LNCaP clone FGC (cell line): ENCODE data around the gene DAP.

Experiments used
- DNase-seq: peaks from one replicate; pipeline ENCODE4 v3.0.0-alpha.2; 2011; ENCODE audit warnings: low read depth
- H3K4me3 ChIP-seq: 2 replicates; pipeline ENCODE4 v1.5.1; 2011; ENCODE audit warnings: mild to moderate bottlenecking, low read depth, low read length, control low read depth
- TF ChIP-seq, protein P1 (sequence below): IDR thresholded peaks from 2 replicates; pipeline ENCODE4 v1.5.1; 2012; ENCODE audit warnings: mild to moderate bottlenecking; ENCODE audit not compliant: control insufficient read depth, insufficient read depth; ENCODE audit errors: extremely low read depth

DAP gene

GRCh38 chr5:10685115-10685521 lies 75.9 kb downstream of the DAP start:
- H3K4me3 ChIP-seq, result no peak overlapping the region
- TF ChIP-seq, protein P1, sequence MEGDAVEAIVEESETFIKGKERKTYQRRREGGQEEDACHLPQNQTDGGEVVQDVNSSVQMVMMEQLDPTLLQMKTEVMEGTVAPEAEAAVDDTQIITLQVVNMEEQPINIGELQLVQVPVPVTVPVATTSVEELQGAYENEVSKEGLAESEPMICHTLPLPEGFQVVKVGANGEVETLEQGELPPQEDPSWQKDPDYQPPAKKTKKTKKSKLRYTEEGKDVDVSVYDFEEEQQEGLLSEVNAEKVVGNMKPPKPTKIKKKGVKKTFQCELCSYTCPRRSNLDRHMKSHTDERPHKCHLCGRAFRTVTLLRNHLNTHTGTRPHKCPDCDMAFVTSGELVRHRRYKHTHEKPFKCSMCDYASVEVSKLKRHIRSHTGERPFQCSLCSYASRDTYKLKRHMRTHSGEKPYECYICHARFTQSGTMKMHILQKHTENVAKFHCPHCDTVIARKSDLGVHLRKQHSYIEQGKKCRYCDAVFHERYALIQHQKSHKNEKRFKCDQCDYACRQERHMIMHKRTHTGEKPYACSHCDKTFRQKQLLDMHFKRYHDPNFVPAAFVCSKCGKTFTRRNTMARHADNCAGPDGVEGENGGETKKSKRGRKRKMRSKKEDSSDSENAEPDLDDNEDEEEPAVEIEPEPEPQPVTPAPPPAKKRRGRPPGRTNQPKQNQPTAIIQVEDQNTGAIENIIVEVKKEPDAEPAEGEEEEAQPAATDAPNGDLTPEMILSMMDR, result no peak
- DNase-seq, result no peak

DNA sequence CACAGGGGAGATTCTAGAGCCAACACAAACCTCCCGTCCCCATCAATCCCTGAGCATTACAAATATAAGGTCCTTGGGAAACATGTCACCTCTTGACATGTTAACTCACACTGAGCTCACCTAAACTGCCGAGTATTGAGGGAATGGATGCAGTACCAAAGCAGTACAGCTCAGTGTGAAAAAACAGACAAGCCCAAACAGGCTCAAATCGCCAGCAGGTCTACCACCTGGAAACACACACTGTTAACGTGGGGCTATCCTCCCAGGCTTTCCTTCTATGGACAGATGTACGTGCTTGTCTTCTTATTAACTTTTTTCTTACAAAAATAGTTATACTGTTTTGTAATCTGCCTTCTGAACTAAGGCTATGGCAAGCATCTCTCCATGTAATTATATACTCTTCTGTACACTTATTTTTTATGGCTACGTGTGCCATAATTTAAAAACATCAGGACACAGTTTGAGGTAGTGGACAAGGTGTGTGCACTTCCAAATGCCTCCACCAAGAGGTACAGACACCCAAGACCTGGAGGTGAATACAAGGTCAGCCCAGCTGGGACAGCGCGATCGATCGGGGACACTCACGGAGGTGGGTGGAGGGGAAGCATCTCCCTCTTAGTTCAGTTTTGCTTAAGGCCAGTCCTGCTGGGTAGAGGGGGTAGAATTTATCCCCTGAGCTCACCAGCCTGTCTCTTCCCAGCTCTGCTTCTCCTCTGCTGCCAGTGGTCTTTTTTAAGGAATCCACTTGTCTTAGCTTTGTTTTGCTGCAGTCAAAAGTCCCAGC lies 76.5 kb downstream of the DAP start:
- no peak overlapping the region for H3K4me3 ChIP-seq
- no peak for DNase-seq
- TF ChIP-seq, protein P1, result no peak

DNA sequence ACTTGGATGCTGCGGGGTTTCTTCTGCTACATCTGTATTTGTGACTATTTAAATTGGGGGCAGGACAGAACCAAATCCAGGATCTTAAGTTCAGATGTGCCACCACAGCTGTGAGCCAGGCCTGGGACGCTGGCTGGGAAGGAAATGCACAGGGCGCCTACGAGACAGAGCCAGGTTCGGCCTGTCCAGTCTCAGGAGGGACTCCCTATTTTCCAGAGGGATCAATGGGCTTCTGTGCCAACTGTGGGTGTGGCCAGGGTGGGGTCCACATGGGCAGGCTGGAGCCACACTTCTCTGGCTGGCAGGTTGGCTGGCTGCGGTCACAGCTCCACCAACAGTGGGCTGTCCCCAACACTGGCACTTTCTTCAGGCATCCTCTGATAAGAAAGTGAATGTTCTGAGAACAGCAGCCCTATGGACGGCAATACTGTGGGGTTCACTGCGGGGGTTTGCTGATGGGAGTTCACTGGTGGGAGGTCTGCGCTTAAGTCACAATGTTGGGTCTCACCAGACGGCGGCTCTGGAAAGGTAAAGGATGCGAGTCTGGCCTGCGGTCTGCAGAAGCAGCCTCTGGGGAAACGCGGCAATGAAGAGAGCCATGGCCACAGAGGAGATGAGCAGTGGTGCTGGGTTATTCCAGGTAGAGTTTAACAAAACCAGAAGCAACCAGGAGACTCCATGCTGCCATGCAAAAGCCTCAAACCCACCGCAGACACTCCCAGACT lies 78.1 kb downstream of the DAP start:
- no peak for DNase-seq
- TF ChIP-seq, protein P1, result no peak

GRCh38 chr5:10681731-10682679 lies 79.0 kb downstream of the DAP start:
- TF ChIP-seq, protein P1, result no peak
- H3K4me3 ChIP-seq, result no peak overlapping the region
- no peak for DNase-seq

More for the DNA sequence above, 78.1 kb downstream of the DAP start:
- H3K4me3 ChIP-seq, result no peak overlapping the region

- no peak for DNase-seq
- TF ChIP-seq, protein P1, result no peak
- H3K4me3 ChIP-seq, result no peak overlapping the region
These were observed 80.1 kb downstream of the DAP start for GRCh38 chr5:10680876-10681481.

- H3K4me3 ChIP-seq, result no peak overlapping the region
- TF ChIP-seq, protein P1, result no peak
- no peak for DNase-seq
These were observed 81.6 kb downstream of the DAP start for GRCh38 chr5:10679336-10679988.
